ENCODE measurements around the gene ZNF488.

Gene ZNF488

GRCh38 chr10:47381427-47382379, 2.4 kb downstream of the ZNF488 start:
- DNase-seq = no peak

DNA sequence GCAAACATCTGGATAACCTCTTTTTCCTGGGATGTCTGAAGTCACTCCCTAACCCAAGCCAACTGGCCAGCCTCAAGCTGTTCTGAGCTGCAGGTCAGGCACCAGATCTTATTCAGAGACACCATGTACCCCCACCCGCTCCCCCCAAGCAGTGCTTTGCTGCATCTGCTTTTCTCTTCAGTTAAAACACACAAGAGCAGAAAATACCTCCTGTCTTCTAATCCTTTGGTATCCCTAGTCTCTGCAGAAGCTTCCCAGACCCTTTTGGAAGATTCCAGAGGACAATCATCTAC, 3.0 kb downstream of the ZNF488 start:
- no peak for DNase-seq

DNA sequence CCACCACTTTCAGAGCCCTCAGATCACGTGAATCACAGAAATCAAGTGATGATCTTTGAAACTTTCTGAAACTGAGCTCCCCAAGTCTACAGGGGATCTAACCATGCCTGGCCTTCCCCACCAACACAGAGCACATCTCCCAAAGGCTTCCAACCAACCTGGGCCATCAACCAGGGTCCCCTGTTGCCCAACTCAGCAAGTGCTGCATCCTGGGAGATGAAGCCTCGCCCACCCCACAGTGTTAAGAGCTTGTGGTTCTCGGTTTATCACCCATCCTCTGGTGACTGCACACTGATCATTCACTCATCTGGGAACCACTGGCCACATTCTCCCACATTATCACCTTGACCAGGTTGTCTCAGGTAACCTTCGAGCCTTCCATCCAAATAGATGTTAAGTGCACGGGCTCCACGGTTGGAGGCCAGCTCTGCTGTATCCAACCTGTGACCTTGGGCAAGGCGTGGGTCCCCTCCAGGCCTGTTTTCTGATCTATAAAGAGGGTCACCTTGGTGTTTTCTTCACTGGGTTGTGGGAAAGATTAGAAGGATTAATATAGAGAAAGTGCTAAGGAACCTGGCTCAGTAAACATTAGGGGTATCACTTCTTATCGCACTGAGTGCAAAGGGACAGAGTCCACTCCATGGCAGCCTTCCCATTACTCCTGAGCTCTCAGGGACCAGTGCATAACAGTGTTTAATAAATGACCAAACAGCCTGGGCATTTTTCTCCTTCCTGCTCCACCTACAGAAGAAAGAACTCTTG, 3.6 kb downstream of the ZNF488 start:
- no peak for DNase-seq

GRCh38 chr10:47379901-47380300, 4.2 kb downstream of the ZNF488 start:
- DNase-seq = no peak

- no peak for DNase-seq
These were observed 4.7 kb downstream of the ZNF488 start for GRCh38 chr10:47379445-47379785.

DNA sequence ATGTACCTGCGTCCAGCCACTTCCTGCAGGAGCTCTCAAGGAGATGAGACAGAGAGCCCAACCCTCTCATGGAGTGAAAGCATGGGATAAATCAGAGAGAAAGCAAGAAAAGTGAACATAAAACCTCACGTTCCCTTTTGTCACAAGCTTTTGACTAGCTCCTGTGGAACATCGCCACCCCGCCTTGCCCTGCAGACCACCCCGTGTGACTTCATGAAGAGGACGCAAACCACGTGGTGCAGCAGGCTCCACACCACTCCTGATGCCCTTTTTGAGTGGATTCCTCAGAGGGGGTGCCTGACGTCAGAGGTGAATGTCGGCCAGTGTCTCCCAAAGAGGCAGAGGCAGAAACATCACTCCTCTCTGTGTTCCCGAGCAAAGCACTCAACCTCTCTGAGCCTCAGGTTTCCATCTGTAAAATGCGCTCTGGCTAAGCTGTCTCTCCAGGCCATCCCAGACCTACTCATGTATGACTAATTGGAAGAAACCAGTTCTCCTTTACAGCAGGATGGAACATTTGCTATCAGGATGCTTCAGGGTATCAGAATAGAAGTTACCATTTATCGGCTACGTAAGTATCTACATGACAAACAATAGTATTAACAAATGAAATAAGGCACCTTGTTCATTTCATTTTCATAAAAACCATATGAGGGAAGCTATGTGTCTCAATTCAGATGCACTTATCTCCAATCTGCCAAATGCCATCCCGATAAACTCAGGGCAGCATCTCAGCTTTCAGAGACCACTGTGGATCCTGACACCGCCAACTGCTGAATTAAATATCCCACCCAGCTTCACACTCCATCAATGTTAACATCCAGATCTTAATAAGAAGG, 5.3 kb downstream of the ZNF488 start:
- DNase-seq = no peak

- DNase-seq = no peak
These were observed 5.9 kb downstream of the ZNF488 start for GRCh38 chr10:47378183-47378510.

GRCh38 chr10:47376522-47377220, 7.4 kb downstream of the ZNF488 start:
- DNase-seq = no peak

- no peak for DNase-seq
These were observed 9.2 kb downstream of the ZNF488 start for GRCh38 chr10:47374611-47375536.

GRCh38 chr10:47372726-47373125, 11.4 kb downstream of the ZNF488 start:
- DNase-seq = no peak

DNA sequence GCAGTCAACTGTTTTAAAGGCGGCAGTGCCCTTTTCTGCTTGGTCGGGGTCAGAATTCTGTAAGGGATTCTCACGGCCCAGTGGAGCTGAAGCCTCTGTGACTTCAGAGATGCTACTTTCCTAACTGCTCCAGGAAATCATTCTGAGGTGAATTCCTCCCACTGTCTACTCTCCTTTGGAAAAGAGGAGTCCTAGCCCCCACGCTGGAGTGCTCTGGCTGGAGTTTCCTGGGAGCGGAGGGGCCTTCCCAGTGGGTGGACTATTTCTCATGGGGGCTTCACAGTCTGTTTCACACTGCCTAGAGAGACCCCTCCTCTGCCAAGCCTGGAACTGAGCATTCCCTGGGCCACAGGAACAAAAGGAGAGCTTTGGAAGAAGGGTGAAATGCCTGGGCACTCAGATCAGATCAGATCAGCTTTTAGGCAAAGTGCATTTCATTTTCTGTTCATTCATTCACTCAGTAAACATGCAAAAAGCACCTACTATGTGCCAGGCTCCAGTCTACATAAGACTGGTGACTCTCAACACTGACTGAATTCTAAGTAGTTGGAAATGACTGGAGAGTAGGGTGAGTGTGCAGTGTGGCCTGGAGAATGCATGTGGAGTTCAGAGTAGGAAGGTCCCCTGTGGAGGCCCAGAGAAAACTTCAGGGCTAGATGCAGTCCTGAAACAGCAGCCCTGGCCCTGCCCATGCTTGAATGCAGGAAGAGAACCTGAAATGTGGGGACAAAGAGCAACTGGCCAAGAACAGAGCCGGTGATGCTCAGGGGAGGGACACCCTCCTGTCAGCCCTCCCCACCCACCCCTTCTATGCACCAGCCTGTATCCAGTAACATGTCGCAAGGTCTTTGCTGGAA, 12.2 kb downstream of the ZNF488 start:
- no peak for DNase-seq

DNA sequence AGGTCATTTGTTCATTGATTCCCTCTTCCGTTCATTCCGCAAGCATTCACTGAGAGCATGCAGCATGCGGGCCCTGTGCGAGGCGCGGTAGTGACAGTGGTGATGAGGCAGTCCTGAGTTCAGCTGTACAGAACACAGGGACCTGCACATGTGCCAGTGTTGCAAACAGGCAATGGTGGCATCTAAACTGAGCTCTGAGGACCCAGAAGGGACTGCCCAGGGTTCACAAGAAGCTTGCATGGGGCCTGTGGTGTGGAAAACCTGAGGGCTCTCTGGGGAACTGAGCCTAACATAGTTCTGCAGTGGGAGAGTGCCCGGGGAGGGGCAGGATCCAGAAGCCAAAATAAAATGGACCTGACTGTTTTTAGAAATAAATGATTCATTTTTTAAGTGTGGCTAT, 13.2 kb downstream of the ZNF488 start:
- DNase-seq = no peak

DNA sequence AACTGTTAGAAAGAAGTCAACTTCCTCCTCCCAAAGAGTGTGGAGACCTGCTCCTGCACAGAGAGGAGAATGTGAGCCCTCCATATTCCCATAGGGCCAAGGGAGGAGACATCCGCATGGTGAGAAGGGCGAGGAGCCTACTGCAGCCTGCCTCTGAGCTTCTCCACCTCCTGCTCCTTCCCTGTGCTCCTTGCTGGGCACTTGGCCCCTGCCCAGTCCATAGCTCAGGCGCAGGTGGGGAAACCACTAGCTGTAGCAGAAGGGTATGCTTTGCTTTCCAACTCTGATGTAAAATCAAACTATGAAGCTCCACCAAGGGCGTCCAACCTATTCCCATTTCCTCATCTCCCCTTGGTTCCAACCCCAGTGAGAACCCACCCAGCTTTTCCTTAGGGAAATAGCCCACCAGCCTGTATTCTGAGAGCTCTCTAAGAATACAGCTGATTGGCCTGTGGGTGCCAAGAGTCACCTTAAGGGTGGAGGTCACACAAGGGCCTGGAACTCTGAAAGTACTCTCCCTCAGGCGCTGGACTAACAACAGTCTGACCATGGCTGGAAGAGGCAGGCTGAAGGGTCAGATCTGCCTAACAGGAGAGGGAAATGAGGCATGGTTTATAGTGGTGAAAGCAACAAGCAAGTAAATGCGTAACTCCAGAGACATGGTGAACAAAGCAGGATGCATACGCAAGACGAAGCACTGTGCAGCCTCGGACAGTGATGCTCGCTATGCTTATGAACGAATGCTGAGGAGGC, 13.9 kb downstream of the ZNF488 start:
- DNase-seq = no peak

GRCh38 chr10:47369251-47369894, 14.7 kb downstream of the ZNF488 start:
- DNase-seq = no peak

DNA sequence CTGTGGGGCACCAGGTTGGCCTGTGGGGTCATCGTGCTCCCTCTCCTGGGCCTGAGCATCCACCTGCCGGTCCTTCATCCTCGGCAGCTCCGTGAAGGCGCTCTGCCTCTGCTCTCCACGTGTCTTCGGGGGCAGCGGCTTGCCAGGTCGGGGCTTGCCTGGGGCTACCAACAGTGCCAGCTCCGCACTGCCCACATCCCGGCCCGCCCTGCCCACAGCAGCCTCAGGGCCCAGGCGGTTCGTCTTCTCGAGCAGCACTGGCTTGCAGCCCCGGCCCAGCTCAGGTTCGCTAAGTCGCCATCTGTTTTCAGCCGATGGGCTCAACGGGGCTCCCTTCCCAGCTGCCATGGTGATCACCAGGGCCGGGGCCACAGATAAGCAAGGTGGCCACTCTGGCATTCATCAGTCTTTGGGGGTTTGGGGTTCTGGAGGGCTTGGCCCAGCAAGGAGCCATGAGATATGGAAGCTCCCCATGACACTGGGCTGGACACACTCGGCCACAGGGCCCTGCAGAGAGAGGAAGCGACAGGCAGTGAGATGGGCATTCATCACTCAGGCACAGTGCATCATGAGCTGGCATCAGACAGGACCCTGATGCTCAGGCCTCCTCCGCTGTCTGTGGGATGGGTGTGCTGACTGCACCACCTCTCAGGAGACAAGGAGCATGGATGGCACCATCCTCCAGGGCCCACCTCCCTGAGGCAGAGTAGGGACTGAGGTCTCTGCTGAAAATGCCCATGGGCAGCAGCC, 15.5 kb downstream of the ZNF488 start:
- DNase-seq = no peak

DNA sequence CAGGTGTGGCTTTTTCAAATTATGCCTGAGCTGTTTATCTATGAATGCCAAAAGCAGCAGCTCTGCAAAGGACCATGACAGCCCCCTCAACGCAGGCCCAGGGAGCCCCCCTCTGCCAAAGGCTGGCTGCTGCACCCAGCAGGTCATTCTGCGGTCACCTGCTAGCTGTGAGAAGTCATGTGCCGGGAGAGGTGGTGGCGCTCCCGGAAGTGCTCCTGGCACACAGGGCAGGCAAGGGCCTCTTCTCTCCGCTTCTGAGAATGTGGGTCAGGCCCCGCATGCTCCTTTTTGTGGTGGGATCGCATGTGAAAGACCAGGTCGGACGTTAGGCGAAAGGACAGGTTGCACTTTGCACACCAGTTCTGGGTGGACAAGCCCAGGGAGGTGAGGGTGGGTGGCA, 16.4 kb downstream of the ZNF488 start:
- no peak for DNase-seq

- no peak for DNase-seq
These were observed 17.2 kb downstream of the ZNF488 start for GRCh38 chr10:47366731-47367460.

DNA sequence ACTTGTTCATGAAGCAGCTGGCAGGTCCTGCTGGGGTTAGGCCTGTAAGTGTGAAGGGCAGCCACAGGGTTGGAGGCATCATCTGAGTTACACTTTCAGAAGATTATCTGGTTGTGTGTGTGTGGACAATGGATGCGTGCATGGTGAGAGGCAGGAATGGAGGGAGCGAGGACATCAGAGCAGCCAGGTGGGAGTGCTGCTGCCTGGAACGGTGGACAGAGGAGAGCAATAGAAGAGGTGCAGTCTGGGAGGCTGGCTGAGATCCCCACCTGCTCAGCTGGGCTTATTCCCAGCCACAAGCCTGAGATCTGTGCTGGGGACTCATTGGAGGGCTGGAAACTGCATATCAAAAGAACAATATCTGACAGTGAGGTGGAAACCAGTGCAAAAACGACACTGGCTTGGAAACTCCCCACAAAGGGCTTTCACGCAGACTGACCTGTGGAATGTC, 17.9 kb downstream of the ZNF488 start:
- no peak for DNase-seq

All from cortex of kidney (tissue), 1 donor.